NCI-H2171 treated with DMSO at 0.1 percent for 48 hours (cell line): ENCODE measurements around the gene IKZF1.

Experiments
- DNase-seq: peaks from one replicate; lab custom pipeline; 2025; lab: John Stamatoyannopoulos, UW

Gene IKZF1

DNA sequence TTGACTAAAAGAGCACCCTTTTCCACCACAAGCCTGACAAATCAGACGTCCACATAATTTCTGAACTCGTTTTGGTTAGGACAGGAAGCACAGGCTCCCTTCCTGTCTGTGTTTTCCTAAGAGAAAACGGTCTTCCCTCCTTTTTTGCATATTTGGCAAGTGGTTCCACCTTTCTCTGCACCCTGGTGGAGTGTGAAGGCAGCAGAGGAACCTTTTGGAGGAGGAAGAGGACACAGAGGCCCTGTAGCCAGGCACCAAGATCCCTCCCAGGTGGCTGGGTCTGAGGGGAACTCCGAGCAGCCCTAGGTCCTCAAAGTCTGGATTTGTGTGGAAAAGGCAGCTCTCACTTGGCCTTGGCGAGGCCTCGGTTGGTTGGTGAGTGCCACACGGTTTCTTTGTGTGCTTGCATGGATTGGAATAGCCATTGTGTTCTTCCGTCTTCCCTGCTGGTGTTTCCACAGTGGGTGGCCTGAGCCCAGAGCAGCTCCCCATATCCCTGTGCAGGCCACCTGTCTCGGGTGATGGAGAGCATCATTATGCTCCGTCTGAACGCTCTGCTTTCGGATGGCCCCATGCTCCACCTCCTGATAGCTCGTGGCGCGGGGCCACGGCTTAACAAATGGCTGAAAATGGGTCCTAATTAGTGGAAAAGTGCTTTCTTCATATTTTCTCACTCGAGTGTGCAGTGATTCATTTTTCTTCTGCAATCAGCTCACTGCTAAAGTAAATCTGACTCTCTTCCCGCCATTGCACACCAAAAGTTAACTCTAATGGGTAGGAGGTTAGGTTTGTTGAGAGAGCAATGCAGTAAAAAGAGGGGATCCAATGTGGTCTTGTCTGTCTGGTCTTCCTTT, 4.2 kb downstream of the IKZF1 start:
- no peak for DNase-seq

DNA sequence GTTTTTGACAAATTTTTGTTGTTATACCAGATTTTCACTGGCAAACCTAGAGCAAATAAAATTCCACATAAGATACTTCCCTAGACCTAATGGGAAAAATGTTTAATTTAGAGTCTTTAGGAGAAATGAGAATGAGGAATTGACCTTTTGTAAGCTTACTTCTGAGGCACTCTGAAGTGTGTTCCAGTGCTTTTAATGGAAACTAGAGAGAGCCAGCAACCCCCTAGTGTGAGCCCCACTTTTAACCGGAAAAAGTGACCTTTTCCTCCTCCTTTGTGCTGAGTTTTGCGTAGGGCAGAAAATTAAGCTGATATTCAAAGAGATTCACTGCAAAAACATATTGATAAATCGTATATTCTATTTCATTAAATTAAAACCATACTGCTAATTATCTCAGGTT, 5.2 kb downstream of the IKZF1 start:
- DNase-seq = no peak

GRCh38 chr7:50310361-50310760, 5.8 kb downstream of the IKZF1 start:
- no peak for DNase-seq

- no peak for DNase-seq
Measured at GRCh38 chr7:50310956-50311355, 6.4 kb downstream of the IKZF1 start.

DNA sequence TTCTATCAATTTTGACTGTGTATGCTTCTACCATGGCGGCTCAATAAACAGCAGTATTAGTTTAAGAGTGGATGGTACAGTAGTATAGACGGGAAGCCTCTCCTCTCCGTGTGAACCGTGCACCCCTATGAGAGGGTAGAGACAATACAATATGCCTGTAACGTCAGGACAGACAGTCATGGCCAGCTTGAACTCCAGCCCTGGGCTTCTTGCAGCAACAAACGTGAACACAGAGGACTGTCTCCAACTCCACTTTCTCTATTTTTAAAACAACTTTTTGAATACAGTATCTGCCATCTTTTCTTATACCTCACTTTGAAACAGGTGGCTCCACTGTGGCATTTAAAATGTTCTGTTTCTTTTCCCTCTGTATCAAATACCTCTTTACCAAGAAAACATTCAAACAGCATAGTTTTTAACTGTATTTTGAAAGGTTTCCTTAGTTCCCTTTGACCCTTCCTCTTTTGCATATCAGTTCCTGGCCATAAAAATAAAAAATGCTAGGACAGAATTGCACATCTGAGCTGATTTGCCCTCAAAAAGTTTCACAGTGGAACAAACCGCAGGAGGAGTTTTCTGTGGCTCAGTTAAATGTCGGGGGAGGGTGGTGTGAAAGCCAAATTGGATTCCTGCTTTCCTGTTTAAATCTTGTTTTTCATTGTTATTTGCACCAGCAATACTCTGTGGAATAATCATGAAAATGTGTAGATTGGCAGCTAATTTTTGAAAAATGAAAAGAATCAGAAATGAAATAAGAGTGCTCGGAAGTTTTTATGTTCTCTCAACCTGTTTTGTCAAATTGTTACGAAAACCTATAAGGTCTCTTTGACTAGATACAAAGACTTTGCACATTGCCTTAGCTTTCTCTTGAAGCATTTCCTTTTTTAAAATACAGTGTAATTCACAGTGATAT, 8.0 kb downstream of the IKZF1 start:
- DNase-seq = no peak

GRCh38 chr7:50314836-50315592, 10.5 kb downstream of the IKZF1 start:
- DNase-seq = no peak

GRCh38 chr7:50315739-50316671, 11.5 kb downstream of the IKZF1 start:
- DNase-seq = no peak

DNA sequence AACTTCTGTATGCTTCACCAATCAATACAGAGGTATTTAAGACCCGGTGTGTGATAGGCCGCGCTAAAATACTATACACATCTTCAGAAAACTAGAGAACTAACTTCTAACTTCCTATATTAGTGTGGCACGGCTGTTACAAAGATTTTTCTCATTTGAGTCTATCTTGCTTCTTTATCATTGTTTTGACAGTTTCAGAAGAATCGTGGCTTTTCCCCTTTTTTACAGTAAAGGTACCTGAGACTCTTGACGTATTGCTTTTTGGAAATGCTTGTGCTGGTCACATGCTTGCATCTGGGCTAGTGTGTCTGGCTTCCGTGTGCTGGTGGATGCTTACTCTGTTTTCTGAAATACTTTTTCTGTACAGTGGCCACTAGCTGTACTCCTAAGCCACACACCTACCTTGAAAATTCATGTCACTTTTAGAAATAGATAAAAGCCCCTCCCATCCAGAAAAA, 12.7 kb downstream of the IKZF1 start:
- DNase-seq = no peak

- DNase-seq = no peak
Measured at GRCh38 chr7:50317697-50318669, 13.5 kb downstream of the IKZF1 start.

DNA sequence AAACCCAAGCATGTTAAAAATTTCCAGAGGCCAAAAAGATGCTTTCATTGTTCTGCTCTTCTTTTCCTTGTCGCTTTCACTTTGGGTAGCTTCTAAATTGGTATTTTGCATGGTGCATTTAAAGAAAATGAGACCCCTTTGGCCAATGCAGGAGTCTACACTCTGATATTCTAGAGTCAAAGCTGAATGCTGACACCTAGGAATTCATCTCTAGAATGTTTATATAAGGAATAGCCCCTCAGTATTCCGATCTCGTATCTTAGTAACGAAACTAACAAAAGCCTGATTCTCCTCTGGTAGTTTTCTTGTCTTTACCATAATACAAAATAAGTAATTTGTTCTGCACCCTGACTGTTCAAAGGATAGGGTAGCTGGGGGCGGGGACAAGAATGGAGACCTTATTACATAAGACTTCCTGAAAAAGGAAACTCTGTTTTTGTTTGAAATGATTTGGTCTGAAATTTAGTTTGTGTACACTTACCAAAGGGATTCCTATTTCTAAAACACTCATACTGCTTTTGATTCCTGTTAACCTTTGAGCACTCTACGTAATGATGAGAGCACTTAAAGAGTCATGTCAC, 17.1 kb downstream of the IKZF1 start:
- no peak for DNase-seq

DNA sequence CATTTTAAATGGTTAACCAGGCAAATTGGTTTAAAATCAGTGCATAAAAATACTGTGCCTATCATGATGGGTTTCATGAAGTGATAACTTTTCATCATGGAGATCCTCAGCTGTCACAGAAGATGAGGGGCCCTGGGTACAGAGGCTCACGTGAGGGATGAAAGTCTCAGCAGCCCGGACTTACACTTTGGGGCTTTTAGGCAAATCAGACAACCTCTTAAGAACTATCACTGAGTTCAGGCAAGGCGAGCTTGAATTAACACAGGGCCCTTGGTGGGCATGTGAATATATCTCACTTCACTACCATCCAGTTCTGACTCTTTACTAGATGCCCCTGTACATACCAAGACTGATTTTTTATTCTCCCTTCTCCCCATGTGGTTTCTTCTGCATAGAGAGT, 19.6 kb downstream of the IKZF1 start:
- DNase-seq = no peak

DNA sequence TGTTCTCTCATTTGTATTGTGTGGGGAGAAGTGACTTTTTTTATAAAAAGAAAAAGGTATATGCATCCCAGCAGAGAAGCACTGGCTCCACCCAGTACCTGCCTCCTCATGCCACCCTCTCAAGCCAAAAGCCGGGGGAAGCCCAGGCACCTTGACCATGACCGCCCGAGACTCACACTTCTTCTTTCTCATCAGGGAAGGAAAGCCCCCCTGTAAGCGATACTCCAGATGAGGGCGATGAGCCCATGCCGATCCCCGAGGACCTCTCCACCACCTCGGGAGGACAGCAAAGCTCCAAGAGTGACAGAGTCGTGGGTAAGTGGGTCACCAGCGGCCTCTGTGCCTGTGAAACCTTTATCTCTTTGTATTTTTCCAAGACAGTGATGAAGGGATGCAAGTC, 22.9 kb downstream of the IKZF1 start:
- DNase-seq = no peak

- no peak for DNase-seq
Measured at GRCh38 chr7:50329775-50330174, 25.3 kb downstream of the IKZF1 start.

DNA sequence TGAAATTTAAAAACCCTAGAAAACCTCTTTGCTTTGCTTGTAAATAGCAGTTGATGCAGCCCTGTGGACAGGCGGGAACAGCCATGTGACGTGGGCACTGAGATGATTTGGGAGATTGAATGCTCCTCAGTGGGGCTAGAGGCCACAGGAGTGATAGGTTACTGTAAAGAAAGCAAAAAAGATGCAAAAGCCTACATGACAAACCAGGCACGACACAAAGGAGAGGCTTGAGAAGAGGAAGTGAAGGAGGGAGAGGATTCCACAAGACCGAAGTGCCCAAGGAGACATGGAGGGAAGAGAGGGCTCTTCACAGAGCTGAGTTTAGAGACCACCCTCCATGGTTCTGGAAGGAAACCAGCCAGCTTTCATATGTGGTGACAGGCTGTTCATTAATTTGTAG, 25.7 kb downstream of the IKZF1 start:
- DNase-seq = no peak

- DNase-seq = no peak
Measured at GRCh38 chr7:50330696-50331095, 26.2 kb downstream of the IKZF1 start.

GRCh38 chr7:50331564-50332208, 27.2 kb downstream of the IKZF1 start:
- DNase-seq = no peak

GRCh38 chr7:50332241-50333165, 28.0 kb downstream of the IKZF1 start:
- DNase-seq = no peak

DNA sequence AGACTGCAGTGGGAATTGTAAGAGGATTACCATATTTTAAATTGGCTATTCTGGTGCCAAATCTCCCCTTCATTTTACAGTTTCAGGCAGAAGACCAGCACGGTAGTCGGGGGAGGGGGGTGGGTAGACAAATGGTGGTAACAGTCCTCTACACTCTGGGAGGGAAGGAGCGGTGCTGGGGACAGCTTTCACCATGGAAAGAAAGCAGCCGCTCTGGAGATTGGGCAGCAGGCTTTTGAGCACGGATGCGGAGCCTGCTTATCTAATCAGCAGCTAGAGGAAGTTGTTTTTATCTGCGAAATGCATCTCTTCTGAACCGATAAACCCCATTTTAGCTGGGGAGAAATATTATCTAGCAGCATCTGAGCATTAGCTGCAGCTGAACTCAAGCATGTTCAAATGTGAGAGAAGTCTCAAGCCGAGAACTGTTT, 28.7 kb downstream of the IKZF1 start:
- DNase-seq = no peak
